A549 treated with AZD2906 at 1 μM for 4 hours (cell line): Measurements from ENCODE around the gene PPP4R1. TPM values are rescaled to one million over a fixed set of nuclear protein-coding genes. Genes with fewer than 3 reads are reported as not detected.

Source experiments
- total RNA-seq: library from RNA; stranded (reverse); fragments of 200-300 nt; extraction: Qiagen RNA extraction; gene quantifications from 5 replicates; pipeline ENCODE4 v1.2.3, GENCODE V29; 2022

PPP4R1 gene, protein sequence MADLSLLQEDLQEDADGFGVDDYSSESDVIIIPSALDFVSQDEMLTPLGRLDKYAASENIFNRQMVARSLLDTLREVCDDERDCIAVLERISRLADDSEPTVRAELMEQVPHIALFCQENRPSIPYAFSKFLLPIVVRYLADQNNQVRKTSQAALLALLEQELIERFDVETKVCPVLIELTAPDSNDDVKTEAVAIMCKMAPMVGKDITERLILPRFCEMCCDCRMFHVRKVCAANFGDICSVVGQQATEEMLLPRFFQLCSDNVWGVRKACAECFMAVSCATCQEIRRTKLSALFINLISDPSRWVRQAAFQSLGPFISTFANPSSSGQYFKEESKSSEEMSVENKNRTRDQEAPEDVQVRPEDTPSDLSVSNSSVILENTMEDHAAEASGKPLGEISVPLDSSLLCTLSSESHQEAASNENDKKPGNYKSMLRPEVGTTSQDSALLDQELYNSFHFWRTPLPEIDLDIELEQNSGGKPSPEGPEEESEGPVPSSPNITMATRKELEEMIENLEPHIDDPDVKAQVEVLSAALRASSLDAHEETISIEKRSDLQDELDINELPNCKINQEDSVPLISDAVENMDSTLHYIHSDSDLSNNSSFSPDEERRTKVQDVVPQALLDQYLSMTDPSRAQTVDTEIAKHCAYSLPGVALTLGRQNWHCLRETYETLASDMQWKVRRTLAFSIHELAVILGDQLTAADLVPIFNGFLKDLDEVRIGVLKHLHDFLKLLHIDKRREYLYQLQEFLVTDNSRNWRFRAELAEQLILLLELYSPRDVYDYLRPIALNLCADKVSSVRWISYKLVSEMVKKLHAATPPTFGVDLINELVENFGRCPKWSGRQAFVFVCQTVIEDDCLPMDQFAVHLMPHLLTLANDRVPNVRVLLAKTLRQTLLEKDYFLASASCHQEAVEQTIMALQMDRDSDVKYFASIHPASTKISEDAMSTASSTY
- 35.1 to 42.1 TPM (median 37.4 TPM) in 5 replicates for total RNA-seq

DNA sequence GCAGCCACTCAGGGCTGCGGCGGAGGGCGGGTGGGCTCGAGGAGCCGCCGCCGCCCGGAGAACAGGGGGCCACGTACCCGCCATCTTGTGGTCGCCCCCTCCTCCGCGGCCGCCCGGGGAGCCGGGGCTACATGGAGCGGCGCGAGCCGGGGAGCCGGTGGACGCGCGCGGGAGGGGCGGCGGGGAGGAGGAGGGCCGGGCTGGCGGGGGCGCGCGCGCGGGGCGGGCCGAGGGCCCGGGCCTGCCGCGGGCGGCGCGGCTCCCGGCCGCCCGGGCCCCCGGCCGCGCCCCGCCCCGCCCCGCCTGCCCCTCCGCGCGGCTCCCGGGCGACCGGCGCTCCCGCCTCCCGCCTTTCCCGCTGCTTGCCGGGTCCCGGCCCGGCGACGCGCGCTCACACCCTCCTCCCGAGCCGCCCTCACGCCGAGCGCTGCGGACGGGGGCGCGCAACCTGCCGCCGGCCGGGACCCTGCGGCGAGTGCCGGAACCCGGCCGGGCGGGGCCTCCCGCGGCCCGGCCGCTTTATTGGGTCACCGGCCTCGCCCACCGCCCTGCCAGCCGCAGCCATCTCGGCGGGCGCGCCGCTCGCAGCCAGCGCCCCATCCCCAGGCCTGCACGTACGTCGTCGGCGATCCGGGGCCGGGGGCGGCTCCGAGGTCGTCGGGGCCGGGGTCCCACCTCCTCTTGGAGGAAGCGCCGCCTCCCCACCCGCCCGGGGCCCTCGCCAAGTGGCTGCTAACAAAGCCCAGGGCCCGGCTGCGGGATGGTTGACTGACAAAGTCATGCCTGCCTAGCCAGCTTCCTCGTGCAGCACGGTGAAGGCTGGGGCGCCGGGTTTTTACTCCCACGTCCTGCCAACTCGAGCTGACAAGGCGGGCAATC is at the start of gene PPP4R1:
TSS of gene PPP4R1 (minus strand) at position 159 of the 879 bp plus-strand sequence. CDS start at position 84, 75 bp downstream.

Other genes starting within 250 kb of the PPP4R1 start
- 24.9 to 29.3 TPM (median 28.6 TPM) in 5 replicates for gene RALBP1, start 139.0 kb downstream of the PPP4R1 start, total RNA-seq
- gene RAB31, start 93.7 kb upstream of the PPP4R1 start, total RNA-seq: 15.0 to 27.7 TPM (median 19.1 TPM) in 5 replicates